ENCODE results near the gene TCEAL7.
A peak's percentile ranks its signal among the peaks of the same experiment; 100 is the strongest.

TCEAL7 gene

GRCh38 chrX:103330681-103331288, 746 bp downstream of the TCEAL7 start:
- no peak overlapping the region for H3K27ac ChIP-seq
- TF ChIP-seq ZFX (IDR thresholded peaks at IDR 0.05; ENCODE audit: borderline replicate concordance): no peak
- TF ChIP-seq CTCF (IDR thresholded peaks at IDR 0.05): no peak

GRCh38 chrX:103338663-103339062, 8.6 kb downstream of the TCEAL7 start:
- no peak overlapping the region for H3K27ac ChIP-seq
- TF ChIP-seq ZFX (IDR thresholded peaks at IDR 0.05; ENCODE audit: borderline replicate concordance): no peak
- no peak for TF ChIP-seq CTCF (IDR thresholded peaks at IDR 0.05)

- no peak overlapping the region for H3K27ac ChIP-seq
- TF ChIP-seq ZFX (IDR thresholded peaks at IDR 0.05; ENCODE audit: borderline replicate concordance) (no peak), CTCF (IDR thresholded peaks at IDR 0.05) (peak; percentile 56)
These were observed 13.1 kb downstream of the TCEAL7 start for GRCh38 chrX:103343105-103343504.

GRCh38 chrX:103344606-103345005, 14.6 kb downstream of the TCEAL7 start:
- no peak overlapping the region for H3K27ac ChIP-seq
- no peak for TF ChIP-seq ZFX (IDR thresholded peaks at IDR 0.05; ENCODE audit: borderline replicate concordance)
- TF ChIP-seq CTCF (IDR thresholded peaks at IDR 0.05): no peak

GRCh38 chrX:103347682-103348397, 17.8 kb downstream of the TCEAL7 start:
- TF ChIP-seq ZFX (IDR thresholded peaks at IDR 0.05; ENCODE audit: borderline replicate concordance) (no peak), CTCF (IDR thresholded peaks at IDR 0.05) (no peak)

GRCh38 chrX:103356130-103356798, 26.2 kb downstream of the TCEAL7 start, which contains the start of gene TCEAL9:
Gene TCEAL9 (plus strand): TSS chrX:103356506. CDS start chrX:103357685, 1,179 bp downstream.
- TF ChIP-seq ZFX (IDR thresholded peaks at IDR 0.05; ENCODE audit: borderline replicate concordance) (no peak), CTCF (IDR thresholded peaks at IDR 0.05) (no peak)
- peak within 1 kb of the TSS; percentile 27; the same call in 1 of the 2 replicates for H3K27ac ChIP-seq

More at GRCh38 chrX:103347682-103348397, 17.8 kb downstream of the TCEAL7 start:
- H3K27ac ChIP-seq: no peak overlapping the region
